Chondrocyte (in vitro differentiated cells): ENCODE results near the gene MMRN2. TPM values are rescaled to one million over a fixed set of nuclear protein-coding genes. Genes with fewer than 3 reads are reported as not detected.

Experiments
- DNase-seq: peaks from one replicate; pipeline ENCODE4 v3.0.0; 2021; ENCODE audit warnings: mixed read lengths, low spot score
- H3K27ac Mint-ChIP-seq: one replicate; pipeline ENCODE4 v1.8.0; 2021; ENCODE audit warnings: mild to moderate bottlenecking, moderate library complexity, mixed read lengths; ENCODE audit not compliant: unreplicated experiment
- H3K27me3 Mint-ChIP-seq: 2 replicates; pipeline ENCODE4 v1.8.0; 2021; ENCODE audit warnings: low read depth, mixed read lengths
- H3K36me3 Mint-ChIP-seq: 2 replicates; pipeline ENCODE4 v1.8.0; 2021; ENCODE audit warnings: low read depth, mixed read lengths
- H3K4me1 Mint-ChIP-seq: 2 replicates; pipeline ENCODE4 v1.8.0; 2021; ENCODE audit warnings: low read depth, mild to moderate bottlenecking, mixed read lengths
- H3K4me3 Mint-ChIP-seq: one replicate; pipeline ENCODE4 v1.8.0; 2021; ENCODE audit warnings: mild to moderate bottlenecking, moderate library complexity, mixed read lengths; ENCODE audit not compliant: unreplicated experiment
- H3K9me3 Mint-ChIP-seq: 2 replicates; pipeline ENCODE4 v1.8.0; 2021; ENCODE audit warnings: low read depth, mixed read lengths
- total RNA-seq: library from RNA; stranded (reverse); gene quantifications from 3 replicates; pipeline ENCODE4 v1.2.1, GENCODE V29; 2021
- TF ChIP-seq, protein P1 (sequence below): fragments of 200-600 bp; sonication (generic); IDR thresholded peaks from 2 replicates; pipeline ENCODE4 v1.5.0; 2021; ENCODE audit warnings: antibody characterized with exemption, mild to moderate bottlenecking, moderate library complexity

The MMRN2 gene
- total RNA-seq, 1 donor from 2014 or later = 0.40 TPM

DNA sequence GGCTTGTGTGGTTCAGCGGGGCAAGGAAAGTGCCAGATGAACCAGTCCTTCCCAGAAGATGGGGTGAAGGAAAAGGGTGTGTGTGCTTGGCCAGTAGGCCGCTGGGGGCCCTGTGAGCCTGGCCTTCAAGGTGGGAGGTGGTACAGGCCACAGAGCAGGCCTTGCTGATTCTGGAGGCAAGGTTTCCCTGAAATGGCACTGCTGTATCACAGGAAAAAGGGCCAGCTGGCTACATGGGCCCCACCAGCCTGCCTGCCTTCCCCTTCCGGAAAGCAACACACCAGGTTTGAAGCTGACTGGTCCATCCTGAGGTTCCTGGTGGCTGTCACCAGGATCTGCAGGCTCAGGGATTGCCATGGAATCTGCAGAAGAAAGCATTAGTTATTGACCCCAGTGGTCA is 12.5 kb downstream of the MMRN2 start:
- no peaks in the 10 kb centered on the region for H3K36me3 Mint-ChIP-seq
- peak; percentile 50 for DNase-seq
- peaks cover 7% of the 10 kb centered on the region for H3K27me3 Mint-ChIP-seq
- H3K4me3 Mint-ChIP-seq = no peak overlapping the region
- peaks cover 5% of the 10 kb centered on the region for H3K4me1 Mint-ChIP-seq
- TF ChIP-seq, protein P1, sequence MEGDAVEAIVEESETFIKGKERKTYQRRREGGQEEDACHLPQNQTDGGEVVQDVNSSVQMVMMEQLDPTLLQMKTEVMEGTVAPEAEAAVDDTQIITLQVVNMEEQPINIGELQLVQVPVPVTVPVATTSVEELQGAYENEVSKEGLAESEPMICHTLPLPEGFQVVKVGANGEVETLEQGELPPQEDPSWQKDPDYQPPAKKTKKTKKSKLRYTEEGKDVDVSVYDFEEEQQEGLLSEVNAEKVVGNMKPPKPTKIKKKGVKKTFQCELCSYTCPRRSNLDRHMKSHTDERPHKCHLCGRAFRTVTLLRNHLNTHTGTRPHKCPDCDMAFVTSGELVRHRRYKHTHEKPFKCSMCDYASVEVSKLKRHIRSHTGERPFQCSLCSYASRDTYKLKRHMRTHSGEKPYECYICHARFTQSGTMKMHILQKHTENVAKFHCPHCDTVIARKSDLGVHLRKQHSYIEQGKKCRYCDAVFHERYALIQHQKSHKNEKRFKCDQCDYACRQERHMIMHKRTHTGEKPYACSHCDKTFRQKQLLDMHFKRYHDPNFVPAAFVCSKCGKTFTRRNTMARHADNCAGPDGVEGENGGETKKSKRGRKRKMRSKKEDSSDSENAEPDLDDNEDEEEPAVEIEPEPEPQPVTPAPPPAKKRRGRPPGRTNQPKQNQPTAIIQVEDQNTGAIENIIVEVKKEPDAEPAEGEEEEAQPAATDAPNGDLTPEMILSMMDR = no peak
- H3K27ac Mint-ChIP-seq = no peak overlapping the region
- H3K9me3 Mint-ChIP-seq = no peaks in the 10 kb centered on the region

DNA sequence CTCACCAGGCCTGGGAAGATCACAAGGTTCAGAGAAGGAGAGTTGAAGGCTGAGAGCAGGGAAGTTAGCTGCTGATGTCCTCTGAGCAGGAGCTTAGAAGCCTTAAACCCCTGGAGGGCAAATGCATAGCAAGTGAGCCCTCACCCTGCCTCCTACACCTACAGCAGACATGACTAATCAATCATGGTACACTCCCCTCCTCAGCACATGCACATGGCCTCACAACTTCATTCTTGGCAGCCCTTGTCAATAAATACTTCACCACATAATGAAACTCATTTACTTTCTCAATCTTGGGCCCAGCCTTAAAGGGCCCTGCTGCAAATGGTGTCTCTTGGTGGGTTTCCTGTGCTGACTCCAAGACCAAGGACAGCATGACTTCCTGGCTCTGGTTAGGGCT is 12.9 kb downstream of the MMRN2 start:
- Mint-ChIP-seq H3K9me3 (no peaks in the 10 kb centered on the region), H3K27ac (no peak overlapping the region), H3K27me3 (peaks cover 7% of the 10 kb centered on the region), H3K4me3 (no peak overlapping the region), H3K36me3 (no peaks in the 10 kb centered on the region), H3K4me1 (peaks cover 5% of the 10 kb centered on the region)
- TF ChIP-seq, protein P1 = no peak
- no peak for DNase-seq

DNA sequence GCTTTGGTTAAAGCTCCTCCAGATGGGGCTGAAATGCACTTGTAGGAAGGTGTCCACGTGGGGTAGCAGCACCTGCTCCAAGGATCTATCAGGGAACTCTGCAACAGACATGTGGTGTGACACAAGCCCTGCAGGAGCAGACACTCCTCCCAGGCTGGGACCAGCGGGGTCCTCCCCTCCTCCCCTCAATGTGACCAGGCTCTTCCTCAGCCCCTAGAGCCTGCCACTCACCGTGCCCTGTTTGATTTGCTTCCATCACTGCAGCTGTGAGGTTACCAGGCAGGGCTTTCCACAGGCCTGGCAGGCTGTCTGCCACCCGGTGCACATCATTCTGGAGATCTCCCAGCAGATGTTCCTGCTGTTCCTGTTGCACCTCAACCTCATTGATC is 13.4 kb downstream of the MMRN2 start:
- H3K36me3 Mint-ChIP-seq = no peaks in the 10 kb centered on the region
- peaks cover 7% of the 10 kb centered on the region for H3K27me3 Mint-ChIP-seq
- H3K4me1 Mint-ChIP-seq = peaks cover 5% of the 10 kb centered on the region
- no peak overlapping the region for H3K4me3 Mint-ChIP-seq
- H3K27ac Mint-ChIP-seq = no peak overlapping the region
- peak; percentile 55 for DNase-seq
- no peaks in the 10 kb centered on the region for H3K9me3 Mint-ChIP-seq
- TF ChIP-seq, protein P1 = no peak

DNA sequence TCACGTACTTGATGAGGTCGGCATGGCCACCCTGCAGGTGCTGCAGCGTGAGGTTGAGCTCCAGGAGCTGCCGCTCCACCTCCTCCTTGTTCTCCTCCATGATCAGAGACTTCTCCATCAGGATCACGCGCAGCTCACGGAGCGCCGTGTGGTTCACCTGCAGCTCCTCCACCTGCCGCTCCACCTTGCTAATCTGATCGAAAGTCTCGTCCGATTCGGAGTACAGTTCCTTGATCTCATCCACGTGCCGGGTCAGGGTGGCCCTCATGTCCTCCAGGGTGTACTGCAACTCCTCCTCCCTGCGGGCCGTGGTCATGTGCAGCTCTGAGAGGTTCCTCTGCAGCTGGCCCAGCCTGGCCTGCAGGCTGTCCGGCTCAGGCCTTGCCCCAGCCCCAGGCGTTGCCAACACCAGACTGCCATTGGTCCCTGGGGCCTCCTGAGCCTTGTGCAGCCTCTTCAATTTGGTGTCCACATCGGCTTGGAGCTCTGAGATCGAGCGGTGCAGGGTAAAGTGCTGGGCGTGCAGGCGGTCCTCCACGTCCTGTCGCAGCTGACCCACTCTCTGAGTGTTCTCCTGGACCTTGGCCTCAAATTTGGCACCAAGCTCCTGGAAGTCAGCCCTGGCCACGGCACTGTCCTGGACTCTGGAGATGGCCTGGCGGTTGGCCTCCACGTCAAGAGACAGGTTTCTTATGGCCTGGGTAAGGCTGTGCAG is 13.9 kb downstream of the MMRN2 start:
- Mint-ChIP-seq H3K4me1 (peaks cover 5% of the 10 kb centered on the region), H3K27me3 (peaks cover 7% of the 10 kb centered on the region), H3K36me3 (no peaks in the 10 kb centered on the region), H3K4me3 (no peak overlapping the region), H3K9me3 (no peaks in the 10 kb centered on the region), H3K27ac (no peak overlapping the region)
- TF ChIP-seq, protein P1 = no peak
- peak; percentile 80 for DNase-seq

DNA sequence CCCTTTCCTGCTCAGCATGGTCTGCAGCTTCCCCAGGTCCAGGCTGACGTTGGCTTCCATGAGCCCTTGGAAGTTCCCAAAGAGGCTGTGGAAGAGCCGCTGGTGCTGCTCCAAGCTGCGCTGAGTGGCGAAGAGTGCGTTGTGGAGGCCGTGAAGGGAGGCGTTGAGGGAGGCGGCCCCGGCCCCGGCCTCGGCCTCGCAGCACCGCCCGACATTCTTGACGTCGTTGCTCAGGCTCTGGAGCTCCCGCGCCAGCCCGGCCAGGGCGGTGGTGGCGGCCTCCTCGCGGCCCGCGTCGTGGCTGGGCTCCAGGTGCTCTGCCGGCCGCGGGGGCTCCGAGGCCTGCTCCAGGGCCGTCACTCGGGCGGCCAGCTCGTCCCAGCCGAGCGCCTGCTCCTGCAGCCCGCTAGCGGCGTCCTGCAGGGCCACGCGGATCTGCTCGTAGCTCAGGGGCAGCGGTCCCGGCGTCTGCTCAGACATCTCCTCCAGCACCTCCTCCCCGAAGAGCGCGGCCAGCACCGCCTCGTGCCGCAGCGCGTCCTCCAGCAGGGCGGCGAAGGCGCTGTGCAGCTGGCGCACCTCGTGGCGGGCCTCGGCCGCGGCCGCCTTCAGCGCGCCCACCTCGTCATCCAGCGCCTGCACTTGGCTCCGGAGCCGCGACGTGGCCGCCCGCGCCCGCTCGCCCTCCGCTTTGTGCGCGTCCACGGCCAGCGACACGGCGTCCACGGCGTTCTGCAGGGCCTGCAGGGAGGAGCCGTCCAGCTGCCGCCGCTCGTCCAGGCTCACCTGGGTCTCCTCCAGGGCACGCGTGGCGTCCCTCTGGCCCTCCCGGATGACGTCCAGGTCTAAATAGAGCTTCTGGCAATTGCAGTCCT is 14.7 kb downstream of the MMRN2 start:
- TF ChIP-seq, protein P1 = no peak
- peak; percentile 90 for DNase-seq
- Mint-ChIP-seq H3K27ac (no peak overlapping the region), H3K27me3 (peaks cover 7% of the 10 kb centered on the region), H3K36me3 (no peaks in the 10 kb centered on the region), H3K4me3 (no peak overlapping the region), H3K4me1 (peaks cover 5% of the 10 kb centered on the region), H3K9me3 (no peaks in the 10 kb centered on the region)
